GM19240 (cell line): ENCODE data around the gene TRABD.
"Not testable (repeated sequence)": the region's sequence is repeated elsewhere in the genome, so short reads cannot be mapped to it uniquely, and the experiment has no call there.

Source experiments
- DNase-seq: peaks from one replicate; pipeline ENCODE4 v3.0.0; 2011; ENCODE audit warnings: low spot score; ENCODE audit not compliant: insufficient read length

TRABD gene

DNA sequence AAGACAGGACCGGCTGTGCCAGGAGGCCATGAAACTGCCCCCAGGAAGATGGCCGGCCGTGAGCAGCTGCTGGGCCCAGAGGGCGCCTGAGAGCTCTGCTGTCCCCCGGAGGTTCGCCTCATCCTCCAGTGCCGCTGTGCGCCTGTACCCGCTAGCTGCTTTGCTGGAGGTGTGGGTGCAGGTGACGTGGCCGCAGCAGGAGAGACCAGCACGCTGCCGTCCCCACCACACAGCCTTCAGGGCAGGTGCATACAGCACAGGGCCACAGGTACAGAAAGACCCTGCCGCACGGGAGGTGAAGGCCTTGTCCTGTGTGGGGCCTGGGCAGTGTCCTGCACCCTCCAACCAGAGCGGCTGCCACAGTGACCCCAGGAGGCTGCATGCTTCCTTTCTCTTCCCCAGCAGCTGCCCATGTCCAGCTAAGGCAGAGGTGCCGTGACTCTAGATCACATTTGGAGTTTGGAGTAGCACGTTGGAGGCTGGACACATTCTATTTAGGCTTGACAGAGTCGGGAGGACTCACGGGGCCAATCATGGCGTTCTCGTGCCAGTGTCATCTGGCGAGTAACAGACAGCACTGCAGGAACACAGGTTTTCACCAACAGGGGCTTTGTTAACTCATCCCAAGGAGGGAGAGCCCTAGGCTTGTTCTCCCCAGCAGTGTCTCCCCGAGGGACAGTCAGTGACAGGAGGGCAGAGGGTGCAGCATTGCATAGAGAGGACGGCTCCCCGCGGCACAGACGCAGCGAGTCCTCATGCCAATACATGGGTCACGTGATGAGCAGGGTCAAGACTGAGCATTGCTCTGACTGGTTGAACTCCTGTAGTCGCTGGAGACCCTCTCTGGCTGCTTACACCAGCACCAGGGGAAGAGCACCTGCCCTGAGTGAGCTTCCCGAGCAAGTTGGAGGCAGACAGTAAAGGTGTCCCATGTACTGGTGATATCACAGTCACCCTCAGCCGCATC is 33.9 kb upstream of the TRABD start:
- no peak for DNase-seq

DNA sequence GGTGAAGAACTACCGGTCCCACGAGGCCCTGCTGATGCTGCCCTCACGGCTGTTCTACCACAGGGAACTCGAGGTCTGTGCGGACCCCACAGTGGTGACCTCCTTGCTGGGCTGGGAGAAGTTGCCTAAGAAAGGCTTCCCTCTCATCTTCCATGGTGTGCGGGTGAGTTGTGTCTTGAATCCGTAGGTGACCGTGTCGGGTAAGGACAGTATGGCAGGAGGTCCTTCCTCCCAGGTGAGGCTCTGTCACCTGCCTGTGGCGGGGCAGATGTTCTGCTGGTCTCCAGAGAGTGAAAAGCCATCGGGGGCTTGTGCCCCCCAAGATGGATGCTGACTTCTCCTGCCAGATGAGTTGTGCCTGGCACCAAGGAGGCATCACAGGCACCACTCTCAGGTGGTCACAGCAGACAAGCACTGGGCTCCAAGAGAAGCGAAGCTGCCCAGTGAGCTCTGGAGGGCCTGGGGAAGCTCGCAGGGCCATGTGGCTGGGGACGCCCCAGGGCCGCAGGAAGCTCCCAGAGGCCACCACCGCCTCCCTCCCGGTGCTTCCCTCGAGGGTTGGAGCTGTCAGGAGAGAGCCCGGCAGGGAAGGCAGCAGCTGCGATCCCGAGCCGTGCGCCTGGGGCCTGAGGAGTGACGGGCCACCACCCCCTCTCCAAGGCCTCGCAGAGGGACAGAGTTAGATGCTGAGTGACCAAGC is 32.5 kb upstream of the TRABD start:
- no peak for DNase-seq

DNA sequence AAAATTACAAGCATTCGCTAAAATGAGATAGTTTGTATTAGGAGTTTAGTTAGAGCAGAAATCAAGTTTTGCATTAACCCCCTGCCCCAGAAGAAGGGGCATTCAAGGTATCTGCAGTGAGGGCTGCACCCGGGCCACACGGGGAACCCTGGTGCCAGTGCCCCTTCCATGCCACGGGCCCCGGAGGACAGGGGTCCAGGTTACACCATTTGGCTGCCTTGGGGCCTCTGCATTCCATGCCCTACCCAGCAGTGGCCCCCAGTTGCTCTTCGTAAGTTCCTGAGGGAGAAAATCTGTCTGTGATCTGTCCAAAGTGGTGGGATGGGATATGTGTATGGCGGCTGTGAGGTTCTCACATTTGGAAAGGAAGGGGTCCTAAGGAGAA is 32.0 kb upstream of the TRABD start:
- DNase-seq = no peak

DNA sequence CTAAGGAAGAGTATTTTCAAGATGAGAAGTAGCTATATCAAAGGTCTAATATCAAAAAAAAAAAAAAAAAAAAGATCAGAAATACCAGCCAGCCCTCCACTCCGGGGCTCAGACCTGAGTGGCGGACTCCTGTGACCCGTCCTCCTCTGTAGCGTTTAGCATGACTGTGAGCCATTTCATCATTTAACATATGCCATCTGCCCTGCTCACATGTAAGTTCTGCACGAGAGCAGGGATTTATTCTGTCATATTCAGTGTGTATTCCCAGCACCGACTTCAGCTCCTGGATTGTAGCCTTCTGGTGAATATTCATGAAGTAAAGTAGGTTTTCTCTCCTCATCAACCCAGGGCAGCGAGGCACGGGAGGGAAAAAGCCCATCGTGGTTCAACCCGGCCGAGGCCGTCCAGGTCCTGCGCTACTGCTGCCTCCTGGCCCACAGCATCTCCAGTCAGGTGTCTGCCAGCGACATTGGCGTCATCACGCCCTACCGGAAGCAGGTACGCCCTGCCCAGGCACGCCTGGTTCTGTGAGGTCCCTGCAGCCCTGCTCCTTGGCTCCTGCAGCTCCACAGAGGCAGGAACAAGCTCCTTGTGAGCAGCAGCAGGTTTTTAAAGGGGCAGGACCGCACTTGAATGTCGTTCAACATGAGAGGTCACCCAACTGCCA is 27.9 kb upstream of the TRABD start:
- DNase-seq = no peak

DNA sequence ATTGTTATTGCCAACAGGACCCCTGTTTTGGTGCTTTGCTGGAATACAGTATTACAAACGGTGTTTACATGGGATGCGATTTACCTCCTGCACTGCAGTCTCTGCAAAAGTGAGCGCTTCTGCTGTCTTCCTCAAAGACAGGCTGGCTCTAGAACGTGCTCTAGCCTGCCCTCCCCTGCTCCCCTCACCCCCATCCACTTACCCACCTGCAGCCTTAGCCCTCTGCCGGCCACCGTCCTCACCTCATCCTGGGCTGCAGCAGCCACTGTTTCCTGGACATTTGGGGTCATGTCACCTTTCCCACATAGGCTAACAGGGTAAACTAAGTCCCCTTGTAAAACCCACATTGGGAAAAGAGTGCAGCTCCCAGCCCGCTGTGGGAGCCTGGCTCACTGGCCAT is 24.8 kb upstream of the TRABD start:
- no peak for DNase-seq

DNA sequence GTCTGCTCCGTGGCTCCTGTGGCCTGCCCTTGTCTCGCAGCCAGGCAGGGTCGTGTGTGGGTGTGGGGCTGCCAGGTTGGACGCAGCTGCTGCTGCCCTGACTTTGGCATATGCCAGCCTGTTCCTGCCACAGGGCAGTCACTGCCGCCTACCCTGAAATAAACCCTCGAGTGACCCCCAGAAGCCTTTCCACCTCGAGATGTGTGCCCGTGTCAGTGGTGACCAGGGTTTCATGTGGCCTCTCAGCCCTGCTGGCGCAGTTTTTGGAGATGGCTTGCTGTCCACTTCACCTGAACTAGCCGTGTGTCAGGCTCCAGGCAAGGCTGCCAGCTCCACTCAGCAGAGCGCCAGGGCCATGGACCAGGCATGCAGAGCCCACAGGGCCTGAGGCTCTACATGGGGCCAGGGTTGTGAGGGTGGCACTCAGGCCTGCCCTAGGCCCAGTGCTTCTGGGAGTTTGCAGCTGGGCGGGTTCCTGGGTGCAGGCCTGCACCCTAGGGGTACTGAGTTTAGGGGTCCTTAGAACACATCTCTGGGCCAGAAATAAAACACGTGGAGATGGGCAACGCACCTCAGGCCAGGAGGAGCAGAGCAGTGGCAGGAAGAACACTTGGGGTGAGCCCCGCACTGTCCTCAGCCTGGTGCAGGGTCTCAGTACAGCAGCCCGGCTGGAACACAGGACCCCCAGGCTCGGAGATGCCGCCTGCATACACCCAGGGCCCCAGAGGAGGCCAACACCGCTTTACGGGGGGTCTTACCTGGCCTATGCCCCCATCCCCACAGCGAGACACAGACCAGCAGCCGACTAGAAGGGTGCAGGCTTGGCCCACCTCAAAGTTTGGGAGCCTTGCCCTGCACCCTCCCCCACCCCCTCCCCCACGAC is 24.0 kb upstream of the TRABD start:
- DNase-seq = no peak

DNA sequence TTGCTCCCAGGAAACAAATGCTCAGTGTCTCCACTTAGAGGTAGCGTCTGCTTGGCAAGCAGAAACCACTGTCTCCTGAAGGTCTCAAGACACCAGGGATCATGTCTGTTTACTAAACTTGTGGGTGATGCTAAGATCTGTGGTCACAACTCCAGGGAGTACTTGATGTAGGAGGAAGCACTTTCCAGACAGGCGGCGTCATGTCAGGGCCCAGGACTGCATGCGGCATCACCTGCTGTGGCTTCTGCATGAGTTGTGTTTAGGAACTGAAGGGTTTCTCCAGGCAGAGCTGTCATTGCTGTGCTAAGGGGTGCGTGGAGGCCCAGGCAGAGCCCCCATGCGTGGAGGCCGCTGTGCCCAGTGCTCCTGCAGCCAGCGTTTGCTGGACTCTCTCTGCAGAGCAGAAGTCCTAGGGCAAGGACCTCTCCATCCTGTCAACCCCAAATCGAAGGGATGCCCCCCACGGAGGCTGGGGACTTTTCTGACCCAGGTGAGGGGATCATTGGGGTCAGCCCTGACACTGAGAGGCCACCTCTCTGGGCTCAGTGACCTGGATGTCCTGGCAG is 23.2 kb upstream of the TRABD start:
- no peak for DNase-seq

DNA sequence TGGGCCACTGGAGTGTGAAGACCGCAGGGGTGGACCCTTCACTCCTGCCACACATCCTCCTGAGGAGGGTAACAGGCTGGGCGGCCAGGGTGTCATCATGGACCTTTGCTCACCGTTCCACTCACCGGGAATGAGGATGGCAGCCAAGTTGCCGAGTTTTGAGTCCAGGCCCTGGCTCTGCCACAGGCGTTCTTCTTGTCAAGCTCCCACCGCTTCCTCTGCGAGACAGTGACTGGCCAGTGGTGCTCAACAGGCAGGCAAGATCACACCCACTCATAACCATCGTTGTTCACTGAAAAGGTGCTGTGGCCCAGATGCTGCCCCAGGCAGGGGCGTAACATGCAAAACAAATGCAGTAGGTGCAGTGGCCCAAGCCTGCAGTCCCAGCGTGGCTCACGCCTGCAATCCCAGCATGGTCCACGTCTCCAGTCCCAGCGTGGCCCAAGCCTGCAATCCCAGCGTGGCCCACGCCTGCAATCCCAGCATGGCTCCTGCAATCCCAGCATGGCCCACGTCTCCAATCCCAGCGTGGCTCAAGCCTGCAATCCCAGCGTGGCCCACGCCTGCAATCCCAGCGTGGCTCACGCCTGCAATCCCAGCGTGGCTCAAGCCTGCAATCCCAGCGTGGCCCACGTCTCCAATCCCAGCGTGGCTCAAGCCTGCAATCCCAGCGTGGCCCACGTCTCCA is 20.1 kb upstream of the TRABD start:
- DNase-seq = no peak

DNA sequence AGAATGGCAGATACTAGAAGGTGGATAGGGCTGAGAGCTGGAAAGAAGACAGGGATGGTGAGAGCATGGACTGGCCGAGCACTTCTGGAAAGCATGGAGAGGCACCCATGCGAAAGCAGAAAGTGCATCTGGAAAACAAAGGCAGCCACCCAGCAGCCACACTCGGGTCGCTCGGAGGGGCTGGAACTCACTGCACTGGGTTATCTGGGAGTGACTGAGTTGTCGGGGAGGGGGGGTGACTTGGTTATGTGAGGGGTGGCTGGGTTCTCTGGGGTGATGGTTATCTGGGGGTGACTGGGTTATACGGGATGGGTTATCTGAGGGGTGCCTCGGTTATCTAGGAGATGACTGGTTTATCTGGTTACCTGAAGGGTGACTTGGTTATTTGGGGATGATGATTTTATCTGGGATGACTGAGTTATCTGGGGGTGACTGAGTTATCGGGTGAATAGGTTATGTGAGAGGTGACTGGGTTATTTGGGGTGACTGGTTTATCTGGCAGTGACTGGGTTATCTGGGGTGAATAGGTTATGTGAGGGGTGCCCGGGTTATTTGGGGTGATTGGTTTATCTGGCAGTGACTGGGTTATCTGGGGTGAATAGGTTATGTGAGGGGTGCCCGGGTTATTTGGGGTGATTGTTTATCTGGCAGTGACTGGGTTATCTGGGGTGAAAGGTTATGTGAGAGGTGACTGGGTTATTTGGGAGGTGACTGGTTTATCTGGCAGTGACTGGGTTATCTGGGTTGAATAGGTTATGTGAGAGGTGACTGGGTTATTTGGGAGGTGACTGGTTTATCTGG is 17.8 kb upstream of the TRABD start:
- no peak for DNase-seq

DNA sequence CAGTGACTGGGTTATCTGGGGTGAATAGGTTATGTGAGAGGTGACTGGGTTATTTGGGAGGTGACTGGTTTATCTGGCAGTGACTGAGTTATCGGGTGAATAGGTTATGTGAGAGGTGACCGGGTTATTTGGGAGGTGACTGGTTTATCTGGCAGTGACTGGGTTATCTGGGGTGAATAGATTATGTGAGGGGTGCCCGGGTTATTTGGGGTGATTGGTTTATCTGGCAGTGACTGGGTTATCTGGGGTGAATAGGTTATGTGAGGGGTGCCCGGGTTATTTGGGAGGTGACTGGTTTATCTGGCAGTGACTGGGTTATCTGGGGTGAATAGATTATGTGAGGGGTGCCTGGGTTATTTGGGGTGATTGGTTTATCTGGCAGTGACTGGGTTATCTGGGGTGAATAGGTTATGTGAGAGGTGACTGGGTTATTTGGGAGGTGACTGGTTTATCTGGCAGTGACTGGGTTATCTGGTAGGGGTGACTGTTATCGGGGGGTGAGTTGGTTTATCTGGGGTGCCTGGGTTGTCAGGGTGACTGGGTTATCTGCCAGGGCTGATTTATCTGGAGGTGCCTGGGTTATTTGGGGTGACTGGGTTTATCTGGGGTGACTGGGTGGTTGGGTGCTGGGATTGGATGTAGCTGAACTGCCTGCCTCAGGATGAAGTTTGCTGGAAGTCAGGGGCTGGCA is 17.1 kb upstream of the TRABD start:
- not testable (repeated sequence) for DNase-seq

DNA sequence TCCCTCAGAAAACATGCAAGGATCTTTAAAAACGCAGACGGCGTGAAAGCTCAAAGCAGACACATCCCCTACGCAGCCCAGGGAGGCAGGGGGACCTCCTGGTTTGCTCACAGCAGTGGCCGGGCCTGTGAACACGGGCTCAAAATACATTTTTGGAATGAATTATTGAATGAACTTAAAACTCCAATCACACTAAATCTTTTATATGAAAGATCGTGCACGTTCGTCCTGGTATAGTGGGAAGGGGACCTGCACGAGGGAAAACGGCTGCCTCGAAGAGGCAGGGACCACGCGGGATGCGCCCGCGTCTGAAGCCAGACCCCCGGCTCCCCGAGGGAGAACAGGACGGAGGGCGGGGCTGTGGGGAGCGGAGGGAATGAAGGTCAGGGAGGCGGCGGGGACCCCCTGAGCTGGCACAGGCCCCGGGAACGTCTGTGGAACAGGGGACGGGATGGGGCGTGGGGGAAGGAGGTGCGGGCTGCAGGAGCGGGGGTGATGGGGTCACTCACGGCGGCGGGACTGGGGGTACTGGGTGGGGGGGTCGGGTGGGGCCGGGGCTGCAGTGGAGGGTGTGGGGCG is 16.4 kb upstream of the TRABD start:
- no peak for DNase-seq

DNA sequence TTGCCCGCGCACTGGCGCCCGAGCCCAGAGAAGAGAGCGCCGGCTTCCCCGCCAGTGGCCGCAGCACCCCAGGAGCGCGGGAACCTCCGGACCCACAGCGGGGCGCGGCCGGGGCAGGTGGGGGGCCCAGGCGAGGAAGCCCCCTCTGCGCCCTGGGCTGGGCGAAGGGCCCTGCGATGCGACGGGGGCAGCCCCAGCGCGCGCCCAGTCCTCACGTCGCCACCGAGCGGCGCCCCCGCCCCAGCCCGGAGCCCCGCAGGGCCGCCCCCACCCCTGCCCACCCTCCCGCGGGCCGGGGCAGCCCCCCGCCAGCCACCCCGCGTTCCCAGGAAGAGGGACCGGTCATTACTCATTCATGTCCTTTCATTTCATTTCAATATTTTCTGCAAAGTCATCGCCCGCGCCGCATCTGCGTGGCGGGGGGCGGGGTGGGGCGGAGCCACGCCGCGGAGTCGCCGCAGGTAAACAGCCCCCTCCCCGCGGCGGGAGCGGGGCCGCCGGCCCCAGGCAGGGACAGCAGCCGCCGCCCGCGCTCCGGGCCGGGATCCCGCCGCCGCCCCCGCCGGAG is 15.9 kb upstream of the TRABD start:
- DNase-seq = no peak

DNA sequence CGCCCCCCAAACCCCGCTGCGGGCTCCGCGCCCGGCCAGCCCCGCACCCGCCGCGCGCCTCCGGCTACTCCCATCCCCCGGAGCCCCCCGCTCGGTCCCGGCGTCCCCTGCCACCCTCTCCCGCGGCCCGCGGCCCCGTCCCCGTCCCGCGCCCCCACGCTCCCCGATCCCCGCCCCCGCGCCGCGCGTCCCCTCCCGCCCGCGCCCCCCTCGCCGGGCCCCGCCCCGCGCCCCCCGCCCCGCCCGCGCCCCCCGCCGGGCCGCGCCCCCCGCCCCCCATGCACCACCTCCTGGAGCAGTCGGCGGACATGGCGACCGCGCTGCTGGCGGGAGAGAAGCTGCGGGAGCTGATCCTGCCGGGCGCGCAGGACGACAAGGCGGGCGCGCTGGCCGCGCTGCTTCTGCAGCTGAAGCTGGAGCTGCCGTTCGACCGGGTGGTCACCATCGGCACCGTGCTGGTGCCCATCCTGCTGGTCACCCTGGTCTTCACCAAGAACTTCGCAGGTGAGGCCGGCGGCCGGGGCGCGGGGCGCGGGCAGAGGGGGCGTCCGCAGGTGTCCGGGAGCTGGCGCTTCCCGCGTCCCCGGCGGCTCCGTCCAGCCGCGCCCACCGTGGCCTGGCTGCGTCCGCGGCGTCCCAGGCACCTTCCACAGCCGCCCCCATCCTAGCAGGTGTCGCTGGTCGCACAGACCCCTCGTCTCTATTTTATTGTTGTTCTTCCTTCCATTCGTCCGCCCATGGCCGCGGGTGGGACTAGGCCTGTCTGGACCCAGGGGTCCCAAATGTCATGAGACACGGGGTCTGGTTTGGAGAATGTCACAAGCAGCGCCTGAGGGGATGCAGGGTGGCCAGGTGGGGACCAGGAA is 15.0 kb upstream of the TRABD start, which contains the start of gene PANX2:
TSS of gene PANX2 (plus strand) at position 279 of the 866 bp plus-strand sequence. CDS start at position 279, 0 bp downstream.
- DNase-seq = no peak

DNA sequence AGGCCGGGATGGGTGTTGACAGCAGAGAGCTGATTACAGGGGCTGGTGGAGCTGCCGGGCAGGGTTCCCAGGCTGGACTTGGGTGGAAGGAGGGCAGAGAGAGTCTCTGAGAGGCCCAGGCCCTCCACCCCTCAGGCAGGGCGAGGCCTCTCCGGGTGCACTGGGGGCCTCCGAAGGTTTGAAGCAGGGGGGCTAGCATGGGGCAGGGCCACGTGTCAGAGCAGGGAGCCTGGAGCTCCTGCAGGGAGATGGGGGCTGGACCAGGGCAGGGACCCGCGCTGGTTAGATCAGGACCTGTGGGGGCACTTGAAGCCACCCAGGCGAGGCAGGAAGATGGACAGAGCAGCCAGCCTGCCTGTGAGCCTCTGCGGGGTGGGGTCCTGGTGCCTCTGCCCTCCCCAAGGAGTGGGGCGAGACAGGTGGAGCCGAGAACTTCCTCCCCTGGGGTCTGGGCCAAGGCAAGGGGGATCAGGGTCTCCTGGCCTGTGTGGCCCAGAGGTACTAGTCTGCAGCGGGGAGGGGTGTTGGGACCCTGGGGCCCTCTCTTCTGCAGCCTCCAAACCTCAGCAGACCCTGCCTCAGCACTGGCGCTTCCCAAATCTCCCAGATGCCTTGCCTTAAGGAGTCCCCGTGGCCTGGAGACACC is 14.3 kb upstream of the TRABD start:
- no peak for DNase-seq

DNA sequence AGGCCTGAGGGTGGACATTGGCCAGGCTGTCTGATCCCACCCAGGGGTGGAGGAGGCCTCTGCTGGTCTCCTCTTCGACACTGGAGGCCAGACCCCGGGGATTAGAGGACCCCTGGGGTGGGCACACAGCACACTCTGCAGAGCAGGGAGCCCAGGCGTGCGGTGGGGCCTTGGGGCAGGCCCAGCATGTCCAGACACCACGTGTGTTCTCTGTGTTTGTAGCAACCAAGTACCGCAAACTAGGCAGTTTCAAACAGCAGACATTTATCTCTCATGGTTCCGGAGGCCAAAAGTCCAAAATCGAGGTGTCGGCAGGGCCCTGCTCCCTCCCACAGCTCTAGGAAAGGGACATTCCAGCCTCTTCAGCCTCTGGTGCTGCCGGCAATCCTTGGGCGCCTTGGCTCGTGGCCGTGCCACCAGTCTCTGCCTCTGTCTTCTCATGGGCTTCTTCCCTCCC is 13.7 kb upstream of the TRABD start:
- DNase-seq = no peak

DNA sequence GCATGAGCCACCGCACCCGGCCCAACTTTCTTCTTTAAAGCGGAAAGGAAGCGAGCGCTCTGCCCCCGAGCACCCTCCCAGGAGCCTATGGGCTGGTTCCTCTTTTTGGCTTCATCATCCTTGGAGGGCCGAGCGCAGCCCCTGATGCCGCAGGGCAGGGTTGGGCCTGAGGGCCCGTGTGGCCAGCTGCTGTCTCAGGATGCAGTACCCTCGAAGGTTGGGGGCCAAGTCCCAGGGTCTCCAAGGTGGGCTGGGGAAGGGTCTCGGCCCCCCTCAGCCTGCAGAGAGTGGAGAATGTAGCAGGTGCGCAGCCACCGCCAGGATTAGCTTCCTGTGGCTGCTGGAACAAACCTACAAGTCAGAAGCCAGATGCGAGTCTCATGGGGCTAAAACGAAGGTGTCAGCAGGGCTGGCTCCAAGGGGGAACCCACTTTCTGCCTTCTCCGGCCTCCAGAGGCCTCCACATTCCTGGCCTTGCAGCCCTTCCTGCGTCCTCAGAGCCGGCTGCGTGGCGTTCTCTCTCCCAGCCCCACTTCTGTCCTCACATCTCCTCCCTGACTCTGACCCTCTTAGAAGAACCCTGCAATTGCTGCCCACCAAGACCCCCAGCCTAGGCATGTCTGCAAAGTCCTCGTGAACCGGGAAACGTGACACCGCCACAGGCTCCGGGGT is 12.3 kb upstream of the TRABD start:
- no peak for DNase-seq
